ENCODE measurements around the gene POU2F2.

The POU2F2 gene

DNA sequence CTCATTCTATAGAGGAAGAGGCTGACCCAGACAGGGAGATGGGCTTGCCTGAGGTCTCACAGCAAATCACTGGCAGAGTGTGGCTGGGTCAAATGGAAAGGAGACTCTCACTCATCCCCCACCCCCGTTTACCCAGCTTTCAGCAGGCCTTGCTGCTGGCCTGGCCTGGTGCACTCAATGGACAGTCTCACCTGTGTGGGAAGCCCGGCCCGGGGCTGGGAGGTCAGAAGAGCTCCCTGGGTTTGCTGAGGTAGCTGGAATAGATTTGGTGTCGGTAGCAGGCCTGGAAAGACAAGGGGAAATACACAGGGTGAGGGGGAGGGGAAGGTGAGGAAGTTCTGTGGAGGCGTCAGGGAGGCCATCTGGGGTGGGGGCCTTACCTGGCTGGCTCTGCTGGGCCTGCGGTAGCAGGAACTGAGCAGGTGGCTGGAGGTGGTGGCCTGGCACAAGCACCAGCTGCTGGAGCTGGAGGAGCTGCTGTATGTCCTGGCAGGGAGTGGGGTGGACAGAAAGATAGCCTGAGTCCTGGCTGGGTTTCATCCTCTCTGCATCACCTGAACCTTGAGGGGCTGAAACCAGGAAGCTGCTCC lies 32.8 kb downstream of the POU2F2 start:
- DNase-seq = no peak

DNA sequence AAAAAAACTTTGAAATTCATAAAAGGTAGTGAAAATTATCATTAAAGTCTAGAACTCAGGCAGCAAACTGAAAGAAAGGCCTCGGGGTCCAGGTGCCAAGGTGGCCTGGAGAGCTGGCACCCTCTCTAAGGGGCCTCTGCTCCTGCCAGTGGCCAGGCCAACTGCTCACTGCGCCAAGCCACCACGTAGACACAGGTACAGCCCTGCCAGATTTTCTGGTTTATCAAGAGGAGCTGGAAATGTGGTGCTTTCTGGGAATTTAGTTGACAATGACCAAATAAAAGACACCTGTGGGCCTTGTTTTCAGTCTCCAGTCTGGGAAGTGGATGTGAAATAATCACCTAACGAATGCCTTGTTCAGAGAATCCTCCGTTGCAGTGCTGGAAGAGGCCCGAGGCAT lies 33.5 kb downstream of the POU2F2 start:
- DNase-seq = no peak

DNA sequence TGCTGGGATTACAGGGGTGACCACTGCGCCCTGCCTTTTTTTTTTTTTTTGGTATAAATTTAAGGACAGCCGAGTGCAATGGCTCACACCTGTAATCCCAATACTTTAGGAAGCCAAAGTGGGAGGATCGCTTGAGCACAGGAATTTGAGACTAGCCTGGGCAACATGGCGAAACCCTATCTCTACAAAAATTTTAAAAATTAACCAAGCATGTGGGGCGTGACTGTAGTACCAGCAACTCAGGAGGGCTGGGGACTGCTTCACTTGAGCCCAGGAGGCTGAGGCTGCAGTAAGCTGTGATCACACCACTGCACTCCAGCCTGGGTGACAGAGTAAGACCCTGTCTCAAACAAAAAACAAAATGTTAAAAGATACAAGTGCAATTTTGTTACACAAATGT lies 34.8 kb downstream of the POU2F2 start:
- DNase-seq = no peak

DNA sequence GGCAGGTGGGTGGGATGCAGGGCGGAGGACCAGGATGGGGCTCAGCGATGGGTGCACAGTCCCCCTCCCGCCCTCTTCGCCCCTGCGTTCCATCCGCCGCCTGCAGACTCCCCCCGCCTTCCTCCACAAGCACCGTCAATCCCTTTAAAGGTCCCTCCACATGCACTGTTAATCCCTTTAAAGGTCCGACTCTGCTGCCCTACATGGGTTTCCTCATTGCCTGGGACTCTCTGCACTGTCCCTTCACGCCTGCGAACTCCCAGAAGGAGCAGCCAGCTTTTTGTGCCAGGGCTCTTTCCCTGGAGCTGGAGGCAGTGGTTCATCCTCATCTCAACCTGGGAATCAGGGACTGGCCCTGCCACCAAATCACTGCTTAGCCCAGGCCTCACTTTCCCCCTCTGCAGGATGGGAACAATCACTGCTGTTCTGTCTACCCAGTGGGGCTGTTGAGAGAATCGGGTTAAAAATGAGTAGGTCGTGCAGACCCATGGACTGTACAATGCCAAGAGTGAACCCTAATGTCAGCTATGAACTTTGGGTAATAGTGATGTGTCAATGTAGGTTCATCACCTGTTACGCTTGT lies 35.9 kb downstream of the POU2F2 start:
- no peak for DNase-seq

DNA sequence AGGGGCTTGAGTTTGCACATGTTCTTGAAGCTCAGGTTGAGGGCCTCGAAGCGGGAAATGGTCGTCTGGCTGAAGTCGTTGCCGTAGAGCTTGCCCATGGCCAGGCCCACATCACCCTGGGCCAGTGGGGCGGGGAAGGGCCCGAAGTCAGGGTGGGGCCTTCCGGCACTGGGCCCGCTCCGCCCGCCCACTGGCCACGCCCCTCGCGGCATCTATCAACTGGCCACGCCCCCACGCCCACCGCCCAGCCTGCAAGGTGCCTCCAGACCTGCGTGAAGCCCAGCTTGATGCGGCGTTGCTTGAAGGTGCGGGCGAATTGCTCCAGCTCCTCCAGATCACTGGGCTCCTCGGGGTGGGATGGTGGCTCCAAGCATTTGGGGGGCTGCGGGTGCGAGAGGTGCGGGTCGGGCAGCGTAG lies 36.4 kb downstream of the POU2F2 start:
- no peak for DNase-seq

DNA sequence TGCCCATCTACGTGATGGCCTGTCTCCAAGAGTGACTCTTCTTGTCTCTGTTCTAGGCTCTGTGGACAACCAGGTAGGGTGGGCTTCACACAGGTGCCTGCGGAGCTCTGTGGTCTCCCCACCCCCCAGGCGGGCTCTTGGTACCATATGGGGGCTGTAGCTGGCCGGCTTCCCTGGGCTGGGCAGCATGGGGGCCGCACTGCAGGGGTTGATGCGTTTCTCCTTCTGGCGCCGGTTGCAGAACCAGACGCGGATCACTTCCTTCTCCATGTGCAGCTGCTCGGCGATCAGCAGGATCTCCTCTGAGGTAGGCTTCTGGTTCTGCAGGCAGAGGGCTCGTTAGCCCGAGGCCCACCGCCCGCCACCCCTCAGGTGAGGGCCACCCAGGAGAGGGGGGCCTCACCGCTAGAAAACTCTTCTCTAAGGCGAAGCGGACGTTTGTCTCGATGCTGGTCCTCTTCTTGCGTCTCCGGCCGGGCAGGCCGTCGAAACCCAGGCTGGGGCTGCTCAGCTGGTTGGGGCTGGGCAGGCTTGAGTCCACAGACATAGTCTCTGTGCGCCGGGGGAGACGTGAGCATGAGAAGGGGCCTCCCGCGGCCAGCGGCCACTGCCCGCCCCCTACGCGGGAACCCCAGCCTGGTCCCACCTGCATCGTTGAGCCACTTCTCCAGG lies 37.0 kb downstream of the POU2F2 start:
- DNase-seq = no peak

DNA sequence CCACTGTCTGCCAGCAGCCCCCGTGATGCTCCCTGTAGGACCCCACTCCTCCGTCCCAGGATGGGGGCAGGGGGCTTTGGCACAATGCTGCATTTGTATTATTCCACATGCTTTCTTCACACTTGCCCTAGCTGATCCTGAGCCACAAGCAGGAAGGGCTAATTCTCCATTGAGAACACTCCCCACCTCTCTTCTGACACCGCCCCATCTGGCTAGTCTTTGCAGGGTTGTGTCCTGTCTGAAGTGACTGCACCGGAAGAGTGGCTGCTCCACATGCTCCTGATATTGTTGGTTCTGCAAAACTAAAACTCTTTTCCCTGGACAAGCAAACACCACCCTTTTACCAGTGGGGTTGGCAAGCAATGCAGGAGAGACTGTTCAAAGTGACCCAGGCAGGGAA lies 38.3 kb downstream of the POU2F2 start:
- no peak for DNase-seq

DNA sequence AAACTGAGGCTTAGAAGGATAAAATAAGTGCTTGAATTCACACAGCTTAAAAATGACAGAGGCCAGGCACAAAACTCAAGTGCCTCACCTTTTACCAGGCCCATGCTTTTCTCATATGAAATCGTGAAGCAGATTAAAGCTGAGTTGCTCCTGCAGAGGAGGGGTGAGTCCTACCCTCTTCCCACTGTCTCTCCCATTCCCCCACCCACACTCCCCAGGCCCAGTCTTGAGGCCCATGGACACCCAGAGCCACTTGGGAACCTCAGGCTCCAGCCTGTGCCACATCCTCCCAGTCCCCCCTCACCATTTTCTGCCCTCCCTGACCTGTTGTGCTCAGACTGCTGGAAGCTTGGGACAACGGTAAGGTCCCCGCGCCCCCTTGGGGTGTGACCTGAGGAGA lies 38.7 kb downstream of the POU2F2 start:
- DNase-seq = no peak

DNA sequence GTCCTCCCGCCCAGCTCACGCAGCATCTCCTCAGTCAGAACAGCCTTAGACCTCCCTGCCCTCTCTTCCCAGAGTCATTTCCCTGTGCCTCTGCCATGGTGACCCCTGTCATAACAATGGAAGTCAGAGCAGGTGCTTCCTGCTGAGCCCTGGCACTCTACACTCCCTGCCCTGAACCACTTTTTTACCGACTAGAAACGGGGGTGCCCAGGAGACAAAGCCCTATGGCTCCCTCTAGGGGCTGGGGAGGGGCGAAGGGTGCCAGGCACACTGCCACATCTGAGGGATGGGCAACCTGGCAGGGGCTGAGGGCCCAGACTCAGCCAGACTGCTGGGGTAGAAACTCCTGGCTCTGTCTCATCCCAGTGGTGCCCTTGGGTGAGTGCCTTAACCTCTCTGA lies 39.9 kb downstream of the POU2F2 start:
- peak; percentile 30 for DNase-seq

DNA sequence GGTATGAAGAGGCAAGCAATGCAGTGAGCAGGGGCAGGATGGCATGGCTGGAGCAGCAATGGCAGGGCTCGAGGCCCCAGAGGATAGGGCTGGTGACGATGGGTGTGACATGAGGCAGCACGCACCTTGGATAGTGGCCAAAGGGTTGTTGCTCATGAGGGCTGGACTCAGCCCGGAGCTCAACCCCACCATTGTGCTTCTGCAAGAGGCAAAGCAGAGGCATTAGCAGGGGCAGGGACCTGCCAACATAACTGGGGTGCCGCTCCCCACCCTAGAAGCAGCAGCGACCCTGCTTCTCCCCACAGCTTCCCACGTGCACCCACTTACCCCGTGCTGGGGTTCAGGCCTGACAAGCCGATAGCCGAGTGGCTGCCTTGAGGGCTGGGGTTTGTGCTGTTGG lies 40.5 kb downstream of the POU2F2 start:
- peak; percentile 57 for DNase-seq

DNA sequence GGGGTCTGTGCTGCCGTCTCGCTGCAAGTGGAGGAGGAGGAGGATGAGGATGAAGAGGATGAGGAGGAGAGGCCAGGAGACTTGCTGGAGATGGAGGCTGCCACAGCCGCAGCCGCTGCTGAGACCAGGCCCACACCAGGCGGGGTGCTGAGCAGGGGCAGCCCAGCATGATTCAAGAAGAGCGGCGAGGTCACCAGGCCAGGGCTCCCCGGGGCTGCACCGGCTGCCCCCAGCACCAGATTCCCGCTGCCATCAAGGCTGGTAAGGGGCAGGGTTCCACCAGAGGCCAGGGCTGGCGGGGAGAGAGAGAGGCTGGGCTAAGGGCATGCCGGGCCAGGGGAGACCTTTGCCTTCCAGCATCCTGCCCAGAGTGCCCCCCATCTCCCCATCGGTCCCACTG lies 40.9 kb downstream of the POU2F2 start:
- DNase-seq = no peak

DNA sequence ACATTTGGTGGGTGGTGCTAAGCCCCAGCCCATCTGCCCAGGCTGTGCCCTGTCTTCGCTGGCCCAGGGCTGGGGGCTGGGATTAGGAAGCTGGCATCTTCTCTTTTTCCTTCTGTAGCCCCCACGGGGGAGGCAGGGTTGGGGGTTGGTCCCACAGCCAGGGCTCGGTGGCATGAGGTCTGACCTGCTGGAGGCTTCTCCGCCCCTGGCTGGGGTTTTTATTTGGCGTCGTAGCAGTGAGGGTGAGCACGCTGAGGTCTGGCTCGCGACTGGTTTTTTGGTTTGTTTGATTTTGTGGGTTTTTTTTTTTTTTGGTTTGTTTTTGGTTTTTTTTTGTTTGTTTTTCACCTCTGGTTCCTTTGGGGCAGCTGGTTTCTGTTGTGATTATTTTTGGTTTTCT lies 41.6 kb downstream of the POU2F2 start:
- no peak for DNase-seq

DNA sequence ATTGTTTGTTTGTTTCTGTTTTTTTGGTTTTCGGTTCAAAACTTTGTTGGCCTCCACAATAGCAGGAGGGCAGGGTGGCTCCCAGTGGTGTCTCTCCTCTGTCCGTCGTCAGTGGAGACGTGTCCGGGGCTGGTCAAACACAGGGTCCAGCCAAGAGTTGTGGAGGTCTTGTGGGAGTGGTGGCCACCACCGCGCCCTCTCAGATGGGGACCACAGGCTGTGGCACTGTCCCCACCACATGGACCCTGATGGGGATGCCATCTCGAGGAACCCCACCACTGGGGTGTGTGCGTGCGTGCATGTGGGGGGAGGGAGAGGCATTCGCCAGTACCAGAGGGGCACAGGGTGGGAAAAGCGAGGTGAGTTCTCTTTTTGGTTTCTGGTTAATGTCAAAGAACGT lies 42.5 kb downstream of the POU2F2 start:
- no peak for DNase-seq

DNA sequence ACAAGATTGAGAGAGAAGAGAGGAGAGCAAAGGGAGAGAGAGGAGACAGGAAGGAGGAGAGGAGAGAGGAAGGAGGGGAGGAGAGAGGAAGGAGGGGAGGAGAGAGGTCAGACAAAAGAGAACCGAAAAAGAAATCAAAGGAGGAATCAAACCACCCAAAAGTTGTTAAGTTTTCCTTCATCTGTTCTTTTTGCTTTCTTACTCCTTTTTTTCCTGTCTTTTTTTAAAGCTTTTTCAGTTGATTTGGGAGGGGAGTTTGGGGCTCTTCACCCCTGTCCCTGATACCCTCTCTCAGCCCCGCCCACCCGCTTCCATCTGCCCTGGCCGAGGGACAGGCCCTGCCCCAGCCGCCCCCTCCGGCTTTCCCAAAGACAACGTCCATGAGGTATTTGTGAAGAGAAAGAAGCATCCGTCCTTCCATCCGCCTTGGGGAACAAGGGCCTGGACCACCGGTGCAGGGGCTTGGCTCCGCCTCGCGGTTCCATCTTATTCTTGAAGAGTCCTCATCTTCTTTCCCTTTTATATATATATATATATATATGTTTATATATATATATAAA lies 43.0 kb downstream of the POU2F2 start:
- no peak for DNase-seq

DNA sequence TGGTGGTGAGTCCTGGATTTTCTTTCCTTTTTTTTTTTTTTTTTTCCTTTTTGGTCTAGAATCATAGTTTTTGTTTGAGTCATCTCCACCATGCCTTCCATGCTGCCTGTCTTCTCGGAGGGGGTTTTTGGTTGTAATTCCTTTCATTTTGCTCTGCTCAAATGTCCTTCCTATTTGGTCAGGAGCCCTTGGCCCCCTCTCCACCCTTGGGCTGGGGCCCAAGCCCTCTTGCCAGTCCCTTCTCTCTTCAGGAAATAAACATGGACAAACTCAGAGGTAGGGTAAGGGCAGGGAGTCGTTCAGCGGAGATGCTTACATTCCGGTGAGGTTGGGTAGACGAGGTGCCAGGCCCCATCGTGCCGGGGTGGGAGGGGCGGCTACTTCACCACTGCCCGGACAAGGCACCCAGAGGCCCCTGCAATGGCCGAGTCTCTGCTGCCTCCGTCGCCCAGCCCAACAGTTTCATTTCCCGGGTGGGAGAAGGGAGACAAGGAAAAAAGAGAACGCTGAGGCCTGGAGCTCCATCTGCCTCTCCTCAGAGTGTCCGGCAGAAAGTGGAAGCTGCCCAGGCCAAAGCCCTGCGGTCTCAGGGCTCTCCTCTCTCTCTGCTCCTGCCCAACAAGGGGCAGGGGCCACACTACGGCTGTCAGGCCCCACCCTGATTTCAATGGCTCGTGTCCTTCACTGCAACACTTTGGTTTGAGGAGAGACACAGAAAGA lies 43.6 kb downstream of the POU2F2 start:
- peak; percentile 82 for DNase-seq

DNA sequence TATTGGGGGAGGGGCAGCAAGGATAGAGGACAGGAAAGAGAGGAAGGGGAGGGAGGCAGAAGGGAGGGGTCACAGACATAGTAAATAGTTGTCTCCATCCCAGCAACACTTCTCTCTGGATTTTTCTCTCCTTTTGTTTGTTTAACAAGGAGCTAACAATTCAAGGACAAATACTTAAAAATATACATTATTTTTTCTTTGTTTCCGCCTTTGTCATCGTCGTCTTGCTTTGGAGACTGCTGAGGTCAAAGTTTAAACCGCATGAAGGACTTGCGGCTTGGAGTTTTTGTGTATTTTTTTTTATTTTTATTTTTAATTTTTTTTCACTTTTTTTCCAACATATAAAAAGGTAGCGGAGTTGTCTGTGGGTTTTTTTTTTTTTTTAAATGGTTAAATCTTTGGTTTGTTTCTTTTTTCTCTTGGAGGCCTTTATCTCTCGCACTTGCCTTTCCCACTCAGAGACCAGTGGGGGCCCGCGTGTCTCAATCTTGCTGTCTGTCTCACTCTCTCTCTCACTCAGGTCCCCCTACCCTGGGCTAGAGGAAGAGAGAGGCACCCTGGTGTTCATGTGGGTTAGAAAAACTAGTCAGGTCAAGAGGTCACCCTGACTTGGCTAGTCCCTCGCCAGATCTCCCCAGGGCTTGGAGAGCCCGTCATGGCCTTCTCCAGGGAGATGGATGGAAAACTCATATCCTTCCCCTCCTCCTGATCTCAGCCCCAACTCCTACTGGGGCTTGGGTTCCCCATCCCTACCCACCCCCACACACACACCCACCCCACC lies 45.3 kb downstream of the POU2F2 start:
- DNase-seq = no peak

DNA sequence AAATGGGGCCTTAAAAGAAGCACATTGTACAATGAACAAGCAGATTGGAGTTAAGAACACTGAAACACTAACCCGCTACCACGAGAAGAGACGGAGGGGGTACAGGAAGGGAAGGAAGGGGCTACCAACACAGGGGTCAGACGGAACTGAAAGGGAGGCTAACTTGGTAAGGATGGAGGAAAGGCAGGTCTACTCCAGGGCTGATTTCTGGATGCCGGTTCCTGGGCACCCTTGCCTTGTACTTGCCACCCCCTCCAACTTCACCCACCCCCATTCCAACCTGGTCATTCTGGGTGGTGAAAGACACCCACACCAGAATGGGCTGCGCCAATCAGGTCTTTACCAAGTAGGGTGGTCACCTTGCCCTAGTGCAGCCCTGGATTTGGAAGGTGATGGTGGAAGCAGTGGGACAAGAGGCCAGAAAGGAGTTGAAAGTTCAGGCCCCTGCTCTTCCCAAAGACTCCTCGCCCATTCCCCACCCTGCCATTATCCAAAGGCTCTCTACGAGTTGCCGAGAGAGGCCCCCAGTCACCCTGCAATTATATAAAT lies 46.0 kb downstream of the POU2F2 start:
- DNase-seq = no peak

DNA sequence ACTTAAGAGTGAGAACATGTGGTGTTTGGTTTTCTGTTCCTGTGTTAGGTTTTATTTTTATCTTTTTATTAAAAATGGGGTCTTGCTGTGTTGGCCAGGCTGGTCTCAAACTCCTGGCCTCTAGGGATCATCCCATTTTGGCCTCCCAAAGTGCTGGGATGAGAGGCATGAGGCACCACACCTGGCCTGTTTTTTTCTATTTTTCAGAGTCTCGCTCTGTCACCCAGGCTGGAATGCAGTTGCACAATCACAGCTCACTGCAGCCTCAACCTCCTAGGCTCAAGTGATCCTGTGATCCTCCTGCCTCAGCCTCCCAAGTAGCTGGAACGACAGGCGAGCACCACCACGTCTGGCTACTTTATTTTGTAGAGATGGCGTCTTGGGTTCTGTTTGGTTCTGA lies 48.7 kb downstream of the POU2F2 start:
- no peak for DNase-seq

DNA sequence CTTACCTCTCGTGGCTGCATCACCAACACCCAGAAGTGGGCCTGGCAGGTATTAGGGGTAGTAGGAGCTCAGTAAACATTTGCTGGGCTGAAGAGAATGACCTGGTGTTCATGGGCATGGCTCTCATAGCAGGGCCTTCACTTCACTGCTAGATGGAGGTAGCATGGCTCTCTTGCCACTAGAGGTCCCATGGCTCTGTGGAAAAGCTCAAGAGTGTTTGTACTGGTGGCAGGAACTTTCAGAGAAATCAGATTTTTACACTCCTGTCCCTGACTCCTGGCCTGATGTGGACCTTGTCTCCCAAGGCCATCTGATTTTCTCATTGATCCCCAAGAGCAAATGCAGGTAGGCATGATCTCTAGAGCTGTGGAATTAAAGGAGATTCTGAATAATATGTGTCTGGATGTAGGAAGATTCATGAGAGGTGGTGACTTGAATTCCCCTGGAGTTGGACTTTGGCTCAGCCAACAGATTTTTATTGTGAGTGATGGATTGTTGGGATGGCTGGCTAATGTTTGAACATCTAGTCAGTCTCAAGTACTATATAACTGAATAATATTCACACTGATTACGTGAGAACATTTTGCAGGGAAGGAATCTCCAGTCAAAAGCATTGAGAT lies 50.6 kb downstream of the POU2F2 start:
- peak; percentile 45 for DNase-seq

DNA sequence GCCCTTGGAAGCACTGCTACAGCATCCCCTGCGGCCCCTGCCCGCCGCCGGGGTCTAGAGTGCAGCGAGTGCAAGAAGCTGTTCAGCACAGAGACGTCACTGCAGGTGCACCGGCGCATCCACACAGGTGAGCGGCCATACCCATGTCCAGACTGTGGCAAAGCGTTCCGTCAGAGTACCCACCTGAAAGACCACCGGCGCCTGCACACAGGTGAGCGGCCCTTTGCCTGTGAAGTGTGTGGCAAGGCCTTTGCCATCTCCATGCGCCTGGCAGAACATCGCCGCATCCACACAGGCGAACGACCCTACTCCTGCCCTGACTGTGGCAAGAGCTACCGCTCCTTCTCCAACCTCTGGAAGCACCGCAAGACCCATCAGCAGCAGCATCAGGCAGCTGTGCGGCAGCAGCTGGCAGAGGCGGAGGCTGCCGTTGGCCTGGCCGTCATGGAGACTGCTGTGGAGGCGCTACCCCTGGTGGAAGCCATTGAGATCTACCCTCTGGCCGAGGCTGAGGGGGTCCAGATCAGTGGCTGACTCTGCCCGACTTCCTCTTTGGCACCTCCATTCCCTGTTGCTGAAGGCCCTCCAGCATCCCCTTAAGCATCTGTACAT lies 51.4 kb downstream of the POU2F2 start:
- no peak for DNase-seq

DNA sequence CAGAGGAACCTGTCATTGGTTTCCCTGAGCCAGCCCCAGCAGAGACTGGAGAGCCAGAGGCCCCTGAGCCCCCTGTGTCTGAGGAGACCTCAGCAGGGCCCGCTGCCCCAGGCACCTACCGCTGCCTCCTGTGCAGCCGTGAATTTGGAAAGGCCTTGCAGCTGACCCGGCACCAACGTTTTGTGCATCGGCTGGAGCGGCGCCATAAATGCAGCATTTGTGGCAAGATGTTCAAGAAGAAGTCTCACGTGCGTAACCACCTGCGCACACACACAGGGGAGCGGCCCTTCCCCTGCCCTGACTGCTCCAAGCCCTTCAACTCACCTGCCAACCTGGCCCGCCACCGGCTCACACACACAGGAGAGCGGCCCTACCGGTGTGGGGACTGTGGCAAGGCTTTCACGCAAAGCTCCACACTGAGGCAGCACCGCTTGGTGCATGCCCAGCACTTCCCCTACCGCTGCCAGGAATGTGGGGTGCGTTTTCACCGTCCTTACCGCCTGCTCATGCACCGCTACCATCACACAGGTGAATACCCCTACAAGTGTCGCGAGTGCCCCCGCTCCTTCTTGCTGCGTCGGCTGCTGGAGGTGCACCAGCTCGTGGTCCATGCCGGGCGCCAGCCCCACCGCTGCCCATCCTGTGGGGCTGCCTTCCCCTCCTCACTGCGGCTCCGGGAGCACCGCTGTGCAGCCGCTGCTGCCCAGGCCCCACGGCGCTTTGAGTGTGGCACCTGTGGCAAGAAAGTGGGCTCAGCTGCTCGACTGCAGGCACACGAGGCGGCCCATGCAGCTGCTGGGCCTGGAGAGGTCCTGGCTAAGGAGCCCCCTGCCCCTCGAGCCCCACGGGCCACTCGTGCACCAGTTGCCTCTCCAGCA lies 52.1 kb downstream of the POU2F2 start:
- no peak for DNase-seq
